Heart right ventricle (tissue), 16 donors: Measurements from ENCODE around the gene TPD52L2. TPM values are rescaled to one million over a fixed set of nuclear protein-coding genes. Genes with fewer than 3 reads are reported as not detected.

Experiments used
- ATAC-seq, 8 donors: fragments of 200-7000 bp; cut with Tn5 transposase; one replicate each; pipeline ENCODE4 v1.9.1; 2020; ENCODE audit warnings: mild to moderate bottlenecking in 8 of 8, moderate library complexity in 8 of 8, moderate number of reproducible peaks in 1 of 8
- DNase-seq, 2 donors: peaks; one replicate each; pipeline ENCODE4 v3.0.0-alpha.2; 2020
- H3K27ac ChIP-seq, 10 donors: fragments of 200-600 bp; sonication (generic) in 2 of 10; one replicate each; pipeline versions ENCODE4 v1.5.0 to v1.8.0; 2020 to 2022; ENCODE audit warnings: mild to moderate bottlenecking in 3 of 10
- H3K27me3 ChIP-seq, 7 donors: fragments of 200-600 bp; one replicate each; pipeline ENCODE4 v1.8.0; 2021 to 2022; ENCODE audit warnings: mild to moderate bottlenecking in 2 of 7
- H3K36me3 ChIP-seq, 9 donors: fragments of 200-600 bp; sonication (generic) in 1 of 9; one replicate each; pipeline versions ENCODE4 v1.5.0 to v1.8.0; 2020 to 2022; ENCODE audit warnings: mild to moderate bottlenecking in 2 of 9
- H3K4me1 ChIP-seq, 9 donors: fragments of 200-600 bp; sonication (generic) in 1 of 9; one replicate each; pipeline versions ENCODE4 v1.5.0 to v1.8.0; 2020 to 2022; ENCODE audit warnings: mild to moderate bottlenecking in 4 of 9
- H3K4me3 ChIP-seq, 10 donors: fragments of 200-600 bp; sonication (generic) in 2 of 10; one replicate each; pipeline versions ENCODE4 v1.5.0 to v1.8.0; 2020 to 2022; ENCODE audit warnings: mild to moderate bottlenecking in 7 of 10, moderate library complexity in 2 of 10
- H3K9me3 ChIP-seq, 11 donors: fragments of 200-600 bp in 10 of 11; sonication (generic) in 2 of 11; one replicate each; pipeline versions ENCODE4 v1.5.0 to v1.8.0; 2013 to 2022; ENCODE audit warnings: mild to moderate bottlenecking in 2 of 11, control low read depth in 1 of 11, moderate library complexity in 1 of 11
- WGBS, 2 donors: extraction: QIAGEN DNeasy Blood & Tissue Kit; methylation state at CpG; one replicate each; pipeline ENCODE4 v1.1.7; 2013; ENCODE audit warnings: inconsistent platforms in 1 of 2; 5-methylcytosine and 5-hydroxymethylcytosine counted together
- intact Hi-C, 10 donors: fragments of 100-400 bp; cut with DNase I; formaldehyde crosslinking; loops; one replicate each; pipeline versions ENCODE4 v1.11.1 to v1.14.2; 2022
- polyA plus RNA-seq, 2 donors: library from polyadenylated mRNA; stranded (reverse); fragments of 200-250 nt; gene quantifications; one replicate each; pipeline ENCODE4 v1.2.3, GENCODE V29; 2013
- total RNA-seq, 10 donors: library from RNA; stranded (reverse); fragmentation: NEBNext Ultra II Directional in 3 of 10; extraction: Animal tissue kit (Norgen Biotek cat#: 25700) in 3 of 10; gene quantifications; one replicate each; pipeline versions ENCODE4 v1.2.1 to v1.2.4, GENCODE V29; 2021 to 2023
- TF ChIP-seq, protein P1 (sequence below), 9 donors: fragments of 200-600 bp; sonication (generic) in 2 of 9; IDR thresholded peaks; one replicate each; pipeline versions ENCODE4 v1.5.0 to v1.8.0; 2021 to 2022; ENCODE audit warnings: antibody characterized with exemption in 9 of 9, mild to moderate bottlenecking in 5 of 9, moderate library complexity in 1 of 9
- donor health status: Arrhythmogenic right ventricular cardiomyopathy.
- donor health status: ischemic (EF 13 %, LVEDD 7.1; RV severe dilation, severe dysfunction).
- donor health status: healthy with polysubstance abuse.
- donor health status: DM: no; HTN: yes; CAD: no.
- donor health status: DM: no; HTN: no; CAD: no.
- donor health status: ischemic (EF 25% LVEDD 6.9; RV normal size, moderate dysfunction).
- donor health status: ischemic (EF 25% LVEDD 5.7; RV mildly dilated, moderate dysfunction).
- donor health status: healthy.
- donor health status: DM: yes; HTN: yes; CAD: no.
- donor health status: Ischemic cardiomyopathy.
- donor health status: ischemic (EF 35%, LVEDD 5.7; RV mildly dilated, moderate dysfunction).
- donor health status: nonischemic (EF 11% LVEDD 7.7; RV severe dilation, severe dysfunction).
- donor health status: DM: yes; HTN: yes; CAD: no.
- donor health status: PGD.
- donor health status: ischemic (EF 29% LVEDD 5.4; RV normal size, mild dysfunction).
- donor health status: nonischemic (EF 23%, LVEDD 6.1; RV moderate dilation, normal function).

The TPD52L2 gene
- total and polyA plus RNA-seq, 12 donors: 50.6 to 119 (median 72.8) TPM

DNA sequence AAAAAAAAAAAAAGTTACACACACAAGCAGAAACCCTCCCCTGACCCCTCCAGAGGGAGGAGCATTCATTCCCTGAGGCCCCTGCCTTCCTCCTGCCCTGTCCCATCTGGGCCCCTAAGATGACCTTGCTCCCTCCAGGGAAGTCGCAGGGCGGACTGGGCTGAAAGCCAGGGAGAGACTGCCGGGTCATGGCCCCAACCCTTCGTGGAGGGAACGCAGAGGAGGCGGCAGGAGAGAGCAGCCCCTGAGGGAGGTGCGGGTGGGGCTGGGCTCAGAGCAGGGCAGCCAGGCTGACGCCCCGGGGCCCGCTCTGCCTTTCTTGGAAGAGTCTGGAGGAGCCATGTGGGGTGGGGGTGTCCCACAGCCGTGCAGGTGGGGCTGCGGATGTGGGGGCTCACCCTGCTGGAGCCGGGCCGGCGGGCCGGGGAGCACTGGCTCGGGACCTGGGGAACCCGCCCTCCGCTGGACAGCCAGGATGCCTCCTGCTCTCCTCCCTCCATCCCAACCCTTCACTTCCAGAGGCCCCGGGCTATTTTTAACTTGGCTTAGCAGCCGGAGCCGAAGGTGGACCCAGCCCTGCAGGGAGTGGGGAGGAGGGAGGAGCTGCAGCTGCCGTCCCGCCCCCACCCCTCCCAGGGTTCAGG is 18.8 kb upstream of the TPD52L2 start:
- H3K4me1 ChIP-seq: peaks cover 16 to 56% (median 45%) of the 10 kb centered on the region in 9 donors
- TF ChIP-seq, protein P1, sequence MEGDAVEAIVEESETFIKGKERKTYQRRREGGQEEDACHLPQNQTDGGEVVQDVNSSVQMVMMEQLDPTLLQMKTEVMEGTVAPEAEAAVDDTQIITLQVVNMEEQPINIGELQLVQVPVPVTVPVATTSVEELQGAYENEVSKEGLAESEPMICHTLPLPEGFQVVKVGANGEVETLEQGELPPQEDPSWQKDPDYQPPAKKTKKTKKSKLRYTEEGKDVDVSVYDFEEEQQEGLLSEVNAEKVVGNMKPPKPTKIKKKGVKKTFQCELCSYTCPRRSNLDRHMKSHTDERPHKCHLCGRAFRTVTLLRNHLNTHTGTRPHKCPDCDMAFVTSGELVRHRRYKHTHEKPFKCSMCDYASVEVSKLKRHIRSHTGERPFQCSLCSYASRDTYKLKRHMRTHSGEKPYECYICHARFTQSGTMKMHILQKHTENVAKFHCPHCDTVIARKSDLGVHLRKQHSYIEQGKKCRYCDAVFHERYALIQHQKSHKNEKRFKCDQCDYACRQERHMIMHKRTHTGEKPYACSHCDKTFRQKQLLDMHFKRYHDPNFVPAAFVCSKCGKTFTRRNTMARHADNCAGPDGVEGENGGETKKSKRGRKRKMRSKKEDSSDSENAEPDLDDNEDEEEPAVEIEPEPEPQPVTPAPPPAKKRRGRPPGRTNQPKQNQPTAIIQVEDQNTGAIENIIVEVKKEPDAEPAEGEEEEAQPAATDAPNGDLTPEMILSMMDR (IDR thresholded peaks at IDR 0.05): peak in 3 of 9 donors; percentile 9 to 28 (median 25)
- H3K27ac ChIP-seq: peak overlapping the region; percentile 42 to 94 (median 86)
- ATAC-seq: peak; percentile 68 to 89 (median 86)
- H3K9me3 ChIP-seq: no peaks in the 10 kb centered on the region
- H3K27me3 ChIP-seq: peaks cover 0 to 59% (median 0%) of the 10 kb centered on the region in 7 donors
- WGBS, 2 donors: 2% methylated on average over 24 of the region's 24 CpGs
- H3K4me3 ChIP-seq: peak overlapping the region in 9 of 10 donors; percentile 2 to 54 (median 32)
- intact Hi-C loops: no loop called here
- peak; percentile 89 to 90 for DNase-seq
- H3K36me3 ChIP-seq: no peaks in the 10 kb centered on the region

DNA sequence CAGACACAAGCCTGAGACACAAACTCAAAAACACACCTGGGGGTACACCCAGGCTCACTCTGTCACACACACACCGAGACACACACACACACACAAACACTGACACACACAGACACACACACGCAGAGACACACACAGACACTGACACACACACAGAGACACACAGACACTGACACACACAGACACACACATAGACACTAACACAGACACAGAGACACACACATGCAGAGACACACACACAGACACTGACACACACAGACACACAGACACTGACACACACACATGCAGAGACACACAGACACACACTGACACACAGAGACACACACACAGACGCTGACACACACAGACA is 18.2 kb upstream of the TPD52L2 start:
- peaks cover 16 to 56% (median 45%) of the 10 kb centered on the region in 9 donors for H3K4me1 ChIP-seq
- no peaks in the 10 kb centered on the region for H3K9me3 ChIP-seq
- peak overlapping the region in 3 of 10 donors; percentile 2 to 46 (median 32) for H3K4me3 ChIP-seq
- TF ChIP-seq, protein P1 (IDR thresholded peaks at IDR 0.05): no peak
- ATAC-seq (no peak), DNase-seq (no peak)
- 24 to 37% methylated on average over 2 to 3 of the region's 3 CpGs for WGBS, 2 donors
- peaks cover 0 to 59% (median 0%) of the 10 kb centered on the region in 7 donors for H3K27me3 ChIP-seq
- peak overlapping the region; percentile 49 to 94 (median 86) for H3K27ac ChIP-seq
- H3K36me3 ChIP-seq: no peaks in the 10 kb centered on the region
- intact Hi-C loops: no loop called here

DNA sequence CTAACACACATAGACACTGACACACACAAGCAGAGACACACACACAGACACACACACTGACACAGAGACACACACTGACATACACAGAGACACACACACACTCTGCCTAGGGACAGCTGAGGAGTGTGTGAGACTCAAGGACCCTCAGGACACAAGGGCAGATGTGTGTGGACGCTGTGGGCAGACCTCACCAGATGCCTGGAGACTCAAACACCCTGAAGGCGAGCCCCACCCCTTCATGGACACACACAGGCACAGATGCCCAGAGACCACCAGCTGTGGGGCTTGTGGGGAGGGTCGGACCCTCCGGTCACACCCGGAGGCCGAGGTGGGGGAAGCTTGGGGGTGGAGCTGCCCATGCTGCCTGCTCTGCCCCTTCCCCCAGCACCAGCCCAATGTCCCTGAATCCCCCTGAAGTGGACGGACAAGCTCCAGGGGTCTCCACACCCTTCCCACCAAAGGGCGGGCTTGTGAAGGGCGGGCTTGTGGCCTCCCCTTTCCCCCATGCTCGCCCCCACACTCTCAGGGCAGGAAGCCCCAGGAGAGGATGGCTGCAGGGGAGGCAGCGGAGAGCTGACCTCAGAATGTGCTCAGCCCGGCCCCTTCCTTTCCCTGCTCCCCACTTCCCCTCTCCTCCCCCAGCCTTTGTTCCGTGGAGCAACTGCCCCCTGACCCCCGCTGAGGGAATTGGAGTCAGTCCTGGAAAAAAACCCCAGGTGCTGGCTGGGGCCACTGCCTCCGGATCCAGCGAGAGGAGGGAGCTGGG is 17.6 kb upstream of the TPD52L2 start:
- DNase-seq (peak in 1 of 2 donors; percentile 72), ATAC-seq (peak; percentile 28 to 70 (median 50))
- peaks cover 16 to 61% (median 45%) of the 10 kb centered on the region in 9 donors for H3K4me1 ChIP-seq
- peak overlapping the region; percentile 49 to 94 (median 86) for H3K27ac ChIP-seq
- no peaks in the 10 kb centered on the region for H3K36me3 ChIP-seq
- 30 to 44% methylated on average over 16 of the region's 16 CpGs for WGBS, 2 donors
- no peaks in the 10 kb centered on the region for H3K9me3 ChIP-seq
- TF ChIP-seq, protein P1 (IDR thresholded peaks at IDR 0.05): no peak
- H3K27me3 ChIP-seq: peaks cover 0 to 56% (median 0%) of the 10 kb centered on the region in 7 donors
- intact Hi-C loops: no loop called here
- peak overlapping the region in 1 of 10 donors; percentile 4 for H3K4me3 ChIP-seq

DNA sequence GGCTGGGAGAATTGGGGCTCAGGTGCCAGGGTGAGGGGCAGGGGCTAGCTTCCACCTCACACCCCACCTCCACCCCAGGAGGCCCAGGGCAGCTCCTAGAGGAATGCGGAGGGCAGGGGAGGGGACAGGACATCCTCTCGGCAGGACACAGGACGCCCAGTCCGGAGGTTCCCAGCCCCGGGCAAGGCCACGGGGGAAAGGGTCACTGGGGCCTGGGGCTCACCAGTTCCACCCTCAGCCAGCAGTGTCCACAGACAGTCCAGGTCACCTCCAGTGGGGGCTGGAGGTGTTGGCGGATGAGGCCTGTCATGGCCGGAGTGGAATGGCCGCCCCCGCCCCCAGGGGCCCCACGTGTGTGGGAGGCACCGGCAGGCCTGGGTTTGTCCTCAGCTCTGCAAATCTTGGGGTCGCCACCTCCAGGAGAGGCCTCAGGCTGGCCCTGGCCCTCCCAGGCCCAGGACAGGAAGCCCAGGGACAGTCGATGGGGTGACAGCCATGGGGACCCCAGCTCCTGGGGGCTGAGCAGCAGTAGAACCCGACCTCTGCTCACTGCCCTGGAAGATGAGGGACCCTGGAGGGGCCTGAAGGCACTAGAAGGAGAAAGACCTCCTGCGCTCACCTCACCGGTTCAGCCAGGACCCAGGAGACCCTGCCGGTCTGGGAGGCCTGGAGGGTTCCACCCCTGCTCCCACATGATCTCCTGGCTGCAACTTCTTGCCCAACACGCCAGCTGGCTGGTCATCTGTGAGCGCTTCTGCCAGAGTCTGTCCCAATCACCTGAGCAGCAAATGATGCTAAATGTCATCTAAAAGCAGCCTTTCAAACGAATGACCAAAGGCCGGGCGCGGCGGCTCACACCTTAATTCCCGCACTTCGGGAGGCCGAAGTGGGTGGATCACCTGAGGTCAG is 16.8 kb upstream of the TPD52L2 start:
- TF ChIP-seq, protein P1 (IDR thresholded peaks at IDR 0.05): no peak
- peak overlapping the region; percentile 49 to 94 (median 86) for H3K27ac ChIP-seq
- no peaks in the 10 kb centered on the region for H3K9me3 ChIP-seq
- H3K4me1 ChIP-seq: peaks cover 16 to 66% (median 53%) of the 10 kb centered on the region in 9 donors
- ATAC-seq (peak; percentile 17 to 62 (median 34)), DNase-seq (peak in 1 of 2 donors; percentile 60)
- 66 to 70% methylated on average over 27 to 28 of the region's 28 CpGs for WGBS, 2 donors
- H3K4me3 ChIP-seq: peak overlapping the region in 1 of 10 donors; percentile 4
- H3K36me3 ChIP-seq: no peaks in the 10 kb centered on the region
- peaks cover 0 to 48% (median 0%) of the 10 kb centered on the region in 7 donors for H3K27me3 ChIP-seq
- intact Hi-C loops: no loop called here
